SH-SY5Y (cell line): ENCODE measurements around the gene TGOLN2.

ENCODE experiments used
- GATA2 ChIP-seq: IDR thresholded peaks from 2 replicates; pipeline ENCODE4 v1.6.1; 2011; ENCODE audit warnings: mild to moderate bottlenecking, low read depth, low read length
- GATA3 ChIP-seq: IDR thresholded peaks from 2 replicates; pipeline ENCODE4 v1.6.1; 2011; ENCODE audit warnings: low read depth, mild to moderate bottlenecking, low read length, moderate library complexity

TGOLN2 gene

GRCh38 chr2:85344356-85344954 is 16.7 kb upstream of the TGOLN2 start:
- no peak for TF ChIP-seq GATA2
- TF ChIP-seq GATA3 = no peak

- TF ChIP-seq GATA3 (no peak), GATA2 (no peak)
Observed at GRCh38 chr2:85342156-85342555, 14.4 kb upstream of the TGOLN2 start.

GRCh38 chr2:85341269-85342029 is 13.7 kb upstream of the TGOLN2 start:
- no peak for TF ChIP-seq GATA2

- no peak for TF ChIP-seq GATA3
- no peak for TF ChIP-seq GATA2
Observed at GRCh38 chr2:85340034-85340892, 12.5 kb upstream of the TGOLN2 start.

GRCh38 chr2:85334928-85335327 is 7.1 kb upstream of the TGOLN2 start:
- TF ChIP-seq GATA2 (no peak), GATA3 (no peak)

GRCh38 chr2:85330839-85331636 is 3.2 kb upstream of the TGOLN2 start:
- TF ChIP-seq GATA3 = no peak
- TF ChIP-seq GATA2 = no peak

GRCh38 chr2:85329181-85329651 is 1.4 kb upstream of the TGOLN2 start:
- TF ChIP-seq GATA2 (no peak), GATA3 (no peak)

GRCh38 chr2:85327160-85327821 is 498 bp downstream of the TGOLN2 start:
- TF ChIP-seq GATA2 = no peak
- no peak for TF ChIP-seq GATA3

- TF ChIP-seq GATA2 = no peak
- no peak for TF ChIP-seq GATA3
Observed at GRCh38 chr2:85326406-85327159, 1.2 kb downstream of the TGOLN2 start.

- TF ChIP-seq GATA2 = no peak
- TF ChIP-seq GATA3 = no peak
Observed at GRCh38 chr2:85325466-85325811, 2.4 kb downstream of the TGOLN2 start.

- no peak for TF ChIP-seq GATA3
- TF ChIP-seq GATA2 = no peak
Observed at GRCh38 chr2:85324639-85325465, 2.9 kb downstream of the TGOLN2 start.

GRCh38 chr2:85323351-85323987 is 4.3 kb downstream of the TGOLN2 start:
- TF ChIP-seq GATA2 (no peak), GATA3 (no peak)
